ENCODE results near the gene ASAP2.

GRCh38 chr2:9250498-9251153, 44.0 kb downstream of the ASAP2 start:
- TF ChIP-seq CTCF (IDR thresholded peaks at IDR 0.05): no peak
- no peak for TF ChIP-seq POLR2A (IDR thresholded peaks at IDR 0.05)

Data from tibial nerve (tissue), 3 donors.